Esophagus squamous epithelium (tissue), 5 donors: Measurements from ENCODE around the gene MED17. TPM values are rescaled to one million over a fixed set of nuclear protein-coding genes. Genes with fewer than 3 reads are reported as not detected.

Experiments
- DNase-seq: peaks from one replicate; lab custom pipeline; 2025; lab: John Stamatoyannopoulos, UW
- H3K27ac ChIP-seq, 4 donors: fragments of 200-600 bp; sonication (generic); one replicate each; pipeline ENCODE4 v1.5.1; 2016 to 2019; ENCODE audit warnings: mild to moderate bottlenecking in 1 of 4
- H3K27me3 ChIP-seq, 4 donors: fragments of 200-600 bp; sonication (generic); 1 replicate in 3 of 4; 2 replicates in 1 of 4; pipeline versions ENCODE4 v1.5.1 to v1.6.0; 2017 to 2021; ENCODE audit warnings: antibody characterized with exemption in 1 of 4
- H3K36me3 ChIP-seq, 3 donors: fragments of 200-600 bp; sonication (generic); one replicate each; pipeline ENCODE4 v1.5.1; 2016 to 2019
- H3K4me1 ChIP-seq, 3 donors: fragments of 200-600 bp; sonication (generic); one replicate each; pipeline ENCODE4 v1.5.1; 2017 to 2019
- H3K4me3 ChIP-seq, 4 donors: fragments of 200-600 bp; sonication (generic); 1 replicate in 3 of 4; 2 replicates in 1 of 4; pipeline ENCODE4 v1.5.1; 2016 to 2019; ENCODE audit warnings: mild to moderate bottlenecking in 2 of 4, moderate library complexity in 1 of 4
- H3K9me3 ChIP-seq, 3 donors: fragments of 200-600 bp; sonication (generic); one replicate each; pipeline ENCODE4 v1.5.1; 2016 to 2019
- POLR2A ChIP-seq, 4 donors: fragments of 450-650 bp; IDR thresholded peaks; one replicate each; pipeline ENCODE4 v1.6.1; 2017; ENCODE audit warnings: antibody characterized with exemption in 4 of 4, mild to moderate bottlenecking in 4 of 4, moderate library complexity in 3 of 4
- WGBS, 2 donors: methylation state at CpG; one replicate each; pipeline ENCODE4 v1.1.5; 2018; 5-methylcytosine and 5-hydroxymethylcytosine counted together
- intact Hi-C: fragments of 100-400 bp; cut with DNase I; formaldehyde crosslinking; loops from one replicate; pipeline ENCODE4 v1.15.0; 2022
- total RNA-seq, 4 donors: library from RNA; depleted of rRNA; stranded (reverse); fragments of >200 nt; gene quantifications; one replicate each; pipeline ENCODE4 v1.1.0, GENCODE V29; 2016
- TF ChIP-seq, protein P1 (sequence below), 6 experiments: fragments of 450-650 bp in 4 of 6; fragments of 200-600 bp in 2 of 6; sonication (generic) in 2 of 6; IDR thresholded peaks; one replicate each; pipeline ENCODE4 v1.5.1; 2016 to 2019; ENCODE audit warnings: antibody characterized with exemption in 6 of 6, mild to moderate bottlenecking in 4 of 6, moderate library complexity in 4 of 6
- donor health status: DM: yes; HTN: yes; CAD: no.

Gene MED17
- total RNA-seq, 4 donors from 2014 or later: 11.3 to 25.9 (median 17.1) TPM

DNA sequence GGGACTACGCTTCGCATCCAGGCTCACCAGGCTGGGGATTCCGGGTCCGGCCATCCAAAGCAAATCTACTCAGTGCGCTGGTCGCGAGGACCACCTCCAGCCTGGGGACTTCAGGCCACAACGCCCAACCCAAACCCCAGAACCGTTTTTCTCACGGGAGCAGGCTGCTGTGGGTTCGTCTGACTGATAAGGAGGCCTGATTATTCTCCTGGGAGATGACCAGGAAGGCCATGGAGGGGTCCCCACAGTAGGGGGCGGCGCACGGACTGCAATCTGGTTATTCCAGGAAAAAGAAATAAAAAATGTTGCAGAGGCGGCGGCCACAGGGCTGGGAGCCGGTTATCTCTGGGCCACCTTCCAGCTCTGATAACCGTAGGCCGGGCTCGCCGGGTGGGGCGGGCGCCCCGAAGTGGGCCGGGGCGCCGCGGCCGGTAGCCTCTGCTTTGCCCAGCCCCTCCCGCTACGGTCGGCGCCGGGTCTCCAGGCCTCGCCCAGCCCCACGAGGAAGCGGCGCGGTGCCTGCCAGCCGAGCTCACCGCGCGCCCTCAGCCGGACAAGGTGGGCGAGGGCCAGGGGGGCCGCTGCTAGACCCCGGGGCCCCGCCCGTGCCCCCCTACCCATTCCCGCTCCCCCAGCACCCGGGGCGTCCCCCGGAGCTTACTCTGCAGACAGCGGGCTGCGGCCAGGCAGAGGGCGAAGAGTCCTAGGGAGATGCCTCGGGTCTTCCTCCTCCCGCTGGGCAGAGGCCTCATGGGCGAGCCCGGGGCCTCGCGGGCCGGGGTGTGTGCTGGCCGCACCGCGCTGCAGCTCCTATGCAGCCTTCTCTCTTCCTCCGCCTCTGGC lies 65.9 kb downstream of the MED17 start:
- no peak for TF ChIP-seq POLR2A (IDR thresholded peaks at IDR 0.05)
- TF ChIP-seq, protein P1, sequence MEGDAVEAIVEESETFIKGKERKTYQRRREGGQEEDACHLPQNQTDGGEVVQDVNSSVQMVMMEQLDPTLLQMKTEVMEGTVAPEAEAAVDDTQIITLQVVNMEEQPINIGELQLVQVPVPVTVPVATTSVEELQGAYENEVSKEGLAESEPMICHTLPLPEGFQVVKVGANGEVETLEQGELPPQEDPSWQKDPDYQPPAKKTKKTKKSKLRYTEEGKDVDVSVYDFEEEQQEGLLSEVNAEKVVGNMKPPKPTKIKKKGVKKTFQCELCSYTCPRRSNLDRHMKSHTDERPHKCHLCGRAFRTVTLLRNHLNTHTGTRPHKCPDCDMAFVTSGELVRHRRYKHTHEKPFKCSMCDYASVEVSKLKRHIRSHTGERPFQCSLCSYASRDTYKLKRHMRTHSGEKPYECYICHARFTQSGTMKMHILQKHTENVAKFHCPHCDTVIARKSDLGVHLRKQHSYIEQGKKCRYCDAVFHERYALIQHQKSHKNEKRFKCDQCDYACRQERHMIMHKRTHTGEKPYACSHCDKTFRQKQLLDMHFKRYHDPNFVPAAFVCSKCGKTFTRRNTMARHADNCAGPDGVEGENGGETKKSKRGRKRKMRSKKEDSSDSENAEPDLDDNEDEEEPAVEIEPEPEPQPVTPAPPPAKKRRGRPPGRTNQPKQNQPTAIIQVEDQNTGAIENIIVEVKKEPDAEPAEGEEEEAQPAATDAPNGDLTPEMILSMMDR (IDR thresholded peaks at IDR 0.05): no peak
- intact Hi-C loops: no loop called here
- Histone ChIP-seq H3K4me1 (peaks cover 3 to 15% (median 5%) of the 10 kb centered on the region in 3 donors), H3K36me3 (no peaks in the 10 kb centered on the region), H3K4me3 (peak overlapping the region; percentile 33 to 66 (median 52)), H3K9me3 (no peaks in the 10 kb centered on the region), H3K27me3 (peaks cover 0 to 14% (median 0%) of the 10 kb centered on the region in 4 donors), H3K27ac (peak overlapping the region in 1 of 4 donors; percentile 4)
- no peak for DNase-seq
- WGBS, 2 donors: 23 to 36% methylated on average over 16 to 21 of the region's 67 CpGs

DNA sequence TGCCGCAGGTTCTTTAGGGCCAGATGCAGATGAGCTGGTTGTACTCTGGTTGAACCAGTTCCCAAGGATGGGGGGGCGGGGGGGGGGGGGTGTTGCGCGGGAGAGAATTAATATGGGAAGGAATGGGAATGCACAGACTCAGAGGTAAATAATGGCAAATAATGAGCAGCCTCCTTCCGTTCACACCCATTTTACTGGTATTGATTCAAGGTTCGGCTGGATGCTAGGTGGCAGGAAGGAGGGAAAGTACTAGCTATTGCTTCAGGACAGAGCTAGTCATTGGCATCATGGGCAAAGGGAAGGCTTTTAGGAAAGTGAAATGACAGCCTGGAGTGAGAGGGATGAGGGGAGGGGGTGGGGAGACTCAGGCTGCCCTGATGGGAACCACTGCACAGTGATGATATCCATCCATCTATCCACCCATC lies 66.5 kb downstream of the MED17 start, which contains the start of gene VSTM5:
VSTM5 (minus strand) TSS at position 25 of the 425 bp plus-strand sequence. CDS start 116 bp downstream, outside the sequence.
- H3K27me3 ChIP-seq: peaks cover 0 to 14% (median 0%) of the 10 kb centered on the region in 4 donors
- no peaks in the 10 kb centered on the region for H3K36me3 ChIP-seq
- H3K4me1 ChIP-seq: peaks cover 3 to 15% (median 5%) of the 10 kb centered on the region in 3 donors
- WGBS, 2 donors: 20 to 35% methylated on average over 2 to 3 of the region's 6 CpGs
- peak within 1 kb of the TSS in 1 of 4 donors; percentile 4 for H3K27ac ChIP-seq
- DNase-seq: no peak
- intact Hi-C loops: no loop called here
- H3K4me3 ChIP-seq: peak within 1 kb of the TSS; percentile 33 to 66 (median 52)
- TF ChIP-seq, protein P1 (IDR thresholded peaks at IDR 0.05): no peak
- TF ChIP-seq POLR2A (IDR thresholded peaks at IDR 0.05): no peak
- no peaks in the 10 kb centered on the region for H3K9me3 ChIP-seq

DNA sequence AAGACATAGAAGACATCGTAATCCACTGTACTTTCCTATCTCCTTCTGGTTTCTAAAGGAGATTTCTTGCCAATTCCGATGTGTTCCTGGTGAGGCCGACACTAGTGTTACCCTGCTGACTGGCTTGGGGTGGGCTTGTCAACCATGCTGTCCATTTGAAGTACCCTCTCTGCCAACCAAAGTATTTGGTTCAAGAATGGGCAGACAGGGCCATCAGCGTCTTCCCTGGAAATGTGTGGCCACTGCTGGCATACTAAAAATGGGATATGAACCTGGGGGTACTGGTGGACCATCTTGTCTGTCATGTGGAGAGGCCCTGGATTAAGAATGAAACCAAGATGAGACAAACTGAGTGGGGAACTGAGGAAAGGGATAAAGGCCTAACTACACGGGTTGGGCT lies 68.2 kb downstream of the MED17 start:
- H3K9me3 ChIP-seq: no peaks in the 10 kb centered on the region
- no peak overlapping the region for H3K27ac ChIP-seq
- no peak for DNase-seq
- no peak for TF ChIP-seq POLR2A (IDR thresholded peaks at IDR 0.05)
- TF ChIP-seq, protein P1 (IDR thresholded peaks at IDR 0.05): no peak
- intact Hi-C loops: no loop called here
- H3K4me3 ChIP-seq: no peak overlapping the region
- WGBS, 2 donors: 85 to 94% methylated on average over 4 to 5 of the region's 5 CpGs
- H3K4me1 ChIP-seq: peaks cover 3 to 15% (median 5%) of the 10 kb centered on the region in 3 donors
- H3K36me3 ChIP-seq: no peaks in the 10 kb centered on the region
- H3K27me3 ChIP-seq: peaks cover 0 to 14% (median 0%) of the 10 kb centered on the region in 4 donors

DNA sequence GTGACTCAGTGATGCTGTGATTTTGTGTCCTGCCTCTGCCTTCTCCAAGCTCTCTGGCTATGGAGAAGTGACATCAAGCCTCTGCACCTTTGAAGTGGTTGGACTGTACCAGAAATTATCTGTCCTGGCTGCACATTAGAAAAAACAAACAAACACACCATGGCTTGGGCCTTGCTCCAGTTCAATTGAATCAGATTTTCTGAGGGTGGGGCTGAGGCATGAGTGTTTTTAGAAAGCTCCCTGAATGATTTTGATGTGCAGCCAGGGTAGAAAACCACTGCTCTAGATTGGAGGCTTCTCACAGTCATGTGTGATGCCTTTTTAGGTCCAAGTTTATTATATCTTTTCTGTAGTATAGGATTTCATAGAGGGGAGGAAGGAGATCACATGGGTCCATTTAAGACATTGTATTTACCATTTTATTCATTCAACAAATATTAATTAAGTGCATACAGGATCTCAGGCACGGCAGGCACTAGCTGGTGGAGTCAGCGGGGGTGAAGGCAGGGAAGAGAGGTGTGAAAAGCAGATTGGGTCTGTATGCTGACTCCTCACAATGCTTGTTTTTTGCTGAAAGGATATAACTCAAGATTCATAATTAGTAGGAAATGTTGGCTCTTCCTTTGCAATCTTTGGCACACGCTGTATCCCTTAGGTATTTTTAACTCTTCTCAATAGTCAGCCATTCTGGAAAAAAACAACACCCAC lies 73.5 kb downstream of the MED17 start:
- no peak overlapping the region for H3K4me3 ChIP-seq
- WGBS, 2 donors: 75 to 82% methylated on average over 3 of the region's 3 CpGs

More for the DNA sequence above, 73.5 kb downstream of the MED17 start:
- intact Hi-C loops: no loop called here
- Histone ChIP-seq H3K9me3 (no peaks in the 10 kb centered on the region), H3K27ac (no peak overlapping the region), H3K4me1 (no peaks in the 10 kb centered on the region), H3K27me3 (no peaks in the 10 kb centered on the region), H3K36me3 (no peaks in the 10 kb centered on the region)
- TF ChIP-seq POLR2A (IDR thresholded peaks at IDR 0.05): no peak
- TF ChIP-seq, protein P1 (IDR thresholded peaks at IDR 0.05): no peak
- DNase-seq: no peak
